ENCODE data around the gene GSN.

DNA sequence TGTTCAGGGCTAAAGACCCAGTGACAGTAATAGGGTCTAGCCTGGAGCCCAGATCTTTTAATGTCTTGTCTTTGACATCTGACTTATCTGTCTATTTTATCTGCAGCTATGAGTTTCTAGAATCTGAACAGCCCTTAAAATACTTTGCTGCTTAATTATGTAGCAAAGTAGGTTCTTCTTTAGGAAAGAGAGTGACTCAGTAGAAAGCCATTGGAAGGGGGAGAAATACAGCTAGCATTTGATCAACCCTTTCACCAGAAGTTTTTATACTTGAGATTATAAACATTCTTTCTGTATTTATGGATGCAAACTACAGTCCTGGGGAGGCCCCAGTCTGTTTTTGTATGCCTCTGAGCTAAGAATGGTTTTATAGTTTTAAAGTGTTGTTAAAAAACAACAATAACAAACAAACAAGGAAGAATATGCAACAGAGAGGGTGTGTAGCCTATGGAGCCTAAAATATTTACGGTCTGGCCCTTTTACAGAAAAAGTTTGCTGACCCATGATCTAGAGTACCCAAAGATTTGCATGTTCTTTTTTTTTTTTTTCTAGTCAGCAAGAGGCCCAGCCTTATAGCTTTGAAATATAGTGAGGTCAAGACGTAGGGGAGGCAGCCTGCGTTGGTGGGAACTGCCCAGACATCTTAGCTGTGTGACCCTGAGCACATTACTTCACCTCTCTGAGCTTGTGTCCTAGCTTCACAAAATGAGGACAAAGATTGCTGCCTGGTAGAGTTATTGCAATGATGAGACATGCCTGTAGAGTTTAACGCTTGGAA lies 9.7 kb downstream of the GSN start:
- TF ChIP-seq GTF2F1 (IDR thresholded peaks at IDR 0.05; ENCODE audit: low read depth, low read length) (no peak), POLR2AphosphoS5 (IDR thresholded peaks at IDR 0.05; ENCODE audit: control insufficient read depth, insufficient read depth, low read depth, low read length) (no peak), CGGBP1 (CRISPR knock-in tag; IDR thresholded peaks at IDR 0.05) (no peak), HIVEP1 (CRISPR knock-in tag; IDR thresholded peaks at IDR 0.05) (no peak), ZBTB9 (CRISPR knock-in tag; IDR thresholded peaks at IDR 0.05) (no peak), MAFF (IDR thresholded peaks at IDR 0.05; ENCODE audit: low read length) (no peak), JUND (IDR thresholded peaks at IDR 0.05; ENCODE audit: borderline replicate concordance, low read depth, low read length) (no peak), JUND (tag; IDR thresholded peaks at IDR 0.05; ENCODE audit: borderline replicate concordance, low read depth, low read length) (no peak), CTCF (IDR thresholded peaks at IDR 0.05 in 2 of 3, conservative IDR thresholded peaks at IDR 0.05 in 1 of 3; ENCODE audit: insufficient read depth in 2 of 3, low read depth in 1 of 3, low read length in 3 of 3) (no peak), E2F1 (CRISPR knock-in tag; IDR thresholded peaks at IDR 0.05) (no peak), TEAD4 (IDR thresholded peaks at IDR 0.05; ENCODE audit: low read length) (no peak), TEAD4 (CRISPR knock-in tag; IDR thresholded peaks at IDR 0.05; ENCODE audit: borderline replicate concordance) (no peak), ZBTB43 (CRISPR knock-in tag; IDR thresholded peaks at IDR 0.05) (no peak), PHF8 (IDR thresholded peaks at IDR 0.05; ENCODE audit: borderline replicate concordance, low read length) (no peak), ZNF644 (tag; IDR thresholded peaks at IDR 0.05; ENCODE audit: low read depth) (no peak), ETV6 (IDR thresholded peaks at IDR 0.05; ENCODE audit: borderline replicate concordance in 1 of 2, low read depth in 2 of 2, low read length in 1 of 2) (no peak), ETV6 (CRISPR knock-in tag; IDR thresholded peaks at IDR 0.05; ENCODE audit: borderline replicate concordance) (no peak)

Measured in K562 (cell line).